ENCODE data around the gene ADRB2.
"Not testable (repeated sequence)": the region's sequence is repeated elsewhere in the genome, so short reads cannot be mapped to it uniquely, and the experiment has no call there.

The ADRB2 gene

DNA sequence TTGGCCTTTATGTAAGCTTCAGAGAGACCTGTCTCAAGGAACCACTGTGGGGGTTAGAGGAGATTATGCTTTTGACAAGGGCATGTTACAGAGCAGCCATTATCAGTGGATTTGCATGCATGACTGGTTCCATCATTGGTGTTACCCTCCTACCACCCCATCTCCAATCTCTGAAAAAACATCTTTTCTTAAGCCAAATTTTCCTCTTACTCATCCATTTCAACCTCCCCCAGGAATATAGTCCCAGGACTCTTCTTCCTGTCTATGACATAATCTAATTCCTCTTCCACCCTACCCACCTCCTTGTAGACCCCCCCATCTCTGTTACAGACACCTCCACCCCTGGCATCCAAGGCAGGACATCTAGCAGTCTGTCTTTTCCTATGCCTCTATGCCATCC lies 33.1 kb upstream of the ADRB2 start:
- H3K27me3 ChIP-seq (ENCODE audit: insufficient read depth, low read length), result no peaks in the 10 kb centered on the region
- no peaks in the 10 kb centered on the region for H3K4me1 ChIP-seq (ENCODE audit: insufficient read depth, low read length)
- H3K9me3 ChIP-seq (ENCODE audit: insufficient read depth, low read depth, low read length), result no peaks in the 10 kb centered on the region
- no peak overlapping the region for H3K27ac ChIP-seq (ENCODE audit: low read length)
- H3K4me3 ChIP-seq (ENCODE audit: low read length), result no peak overlapping the region
- no peaks in the 10 kb centered on the region for H3K36me3 ChIP-seq (ENCODE audit: insufficient read depth, low read depth, low read length)
- H3K9ac ChIP-seq (ENCODE audit: low read depth, low read length), result no peak overlapping the region

GRCh38 chr5:148794275-148794674 lies 32.1 kb upstream of the ADRB2 start:
- no peaks in the 10 kb centered on the region for H3K9me3 ChIP-seq (ENCODE audit: insufficient read depth, low read depth, low read length)
- no peaks in the 10 kb centered on the region for H3K36me3 ChIP-seq (ENCODE audit: insufficient read depth, low read depth, low read length)
- no peaks in the 10 kb centered on the region for H3K4me1 ChIP-seq (ENCODE audit: insufficient read depth, low read length)
- no peak overlapping the region for H3K27ac ChIP-seq (ENCODE audit: low read length)
- no peak overlapping the region for H3K9ac ChIP-seq (ENCODE audit: low read depth, low read length)
- H3K27me3 ChIP-seq (ENCODE audit: insufficient read depth, low read length), result no peaks in the 10 kb centered on the region
- H3K4me3 ChIP-seq (ENCODE audit: low read length), result no peak overlapping the region

DNA sequence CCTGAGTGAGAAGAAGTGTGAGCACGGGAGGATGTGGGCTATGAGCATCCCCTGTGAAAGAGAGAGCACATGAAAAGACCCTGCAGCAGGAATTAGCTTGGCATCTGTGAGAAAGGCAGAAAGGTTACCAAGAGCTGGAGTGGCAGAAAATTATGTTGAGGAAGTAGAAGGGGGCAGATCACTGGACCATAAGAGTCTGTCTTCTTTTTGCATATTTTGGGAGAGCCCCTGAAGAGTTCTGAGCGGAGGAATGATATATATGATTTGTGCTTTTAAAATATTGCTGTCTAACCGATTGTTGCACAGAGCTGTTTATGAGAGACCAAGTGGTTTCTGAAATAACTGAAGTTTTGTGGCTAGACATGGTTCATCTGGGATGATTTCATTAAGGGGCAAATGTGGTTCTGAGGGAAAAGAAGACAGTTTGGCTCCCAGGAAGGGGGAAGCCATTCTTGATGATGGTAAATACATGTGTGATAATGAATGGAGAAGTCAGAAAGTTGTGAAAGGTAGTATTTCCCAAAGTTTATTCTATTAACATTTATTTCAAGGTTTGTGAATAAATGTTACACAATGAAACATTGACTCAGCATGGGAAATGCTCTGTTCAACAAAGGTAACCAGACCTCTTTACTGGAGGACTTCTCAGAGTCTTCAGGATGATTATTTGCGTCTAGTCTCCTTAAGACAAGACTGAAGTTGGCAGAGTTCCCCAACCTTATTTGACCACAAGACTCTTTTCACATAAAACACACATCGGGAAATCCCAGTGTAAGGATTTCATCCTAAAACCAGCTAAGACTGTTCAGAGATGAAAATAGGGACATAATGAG lies 31.5 kb upstream of the ADRB2 start:
- no peaks in the 10 kb centered on the region for H3K9me3 ChIP-seq (ENCODE audit: insufficient read depth, low read depth, low read length)
- no peaks in the 10 kb centered on the region for H3K27me3 ChIP-seq (ENCODE audit: insufficient read depth, low read length)
- no peak overlapping the region for H3K27ac ChIP-seq (ENCODE audit: low read length)
- no peaks in the 10 kb centered on the region for H3K4me1 ChIP-seq (ENCODE audit: insufficient read depth, low read length)
- H3K9ac ChIP-seq (ENCODE audit: low read depth, low read length), result no peak overlapping the region
- H3K4me3 ChIP-seq (ENCODE audit: low read length), result no peak overlapping the region
- no peaks in the 10 kb centered on the region for H3K36me3 ChIP-seq (ENCODE audit: insufficient read depth, low read depth, low read length)

GRCh38 chr5:148796936-148797335 lies 29.5 kb upstream of the ADRB2 start:
- no peaks in the 10 kb centered on the region for H3K36me3 ChIP-seq (ENCODE audit: insufficient read depth, low read depth, low read length)
- H3K27me3 ChIP-seq (ENCODE audit: insufficient read depth, low read length), result no peaks in the 10 kb centered on the region
- no peak overlapping the region for H3K9ac ChIP-seq (ENCODE audit: low read depth, low read length)
- H3K4me3 ChIP-seq (ENCODE audit: low read length), result no peak overlapping the region
- H3K4me1 ChIP-seq (ENCODE audit: insufficient read depth, low read length), result no peaks in the 10 kb centered on the region
- no peak overlapping the region for H3K27ac ChIP-seq (ENCODE audit: low read length)
- H3K9me3 ChIP-seq (ENCODE audit: insufficient read depth, low read depth, low read length), result no peaks in the 10 kb centered on the region

DNA sequence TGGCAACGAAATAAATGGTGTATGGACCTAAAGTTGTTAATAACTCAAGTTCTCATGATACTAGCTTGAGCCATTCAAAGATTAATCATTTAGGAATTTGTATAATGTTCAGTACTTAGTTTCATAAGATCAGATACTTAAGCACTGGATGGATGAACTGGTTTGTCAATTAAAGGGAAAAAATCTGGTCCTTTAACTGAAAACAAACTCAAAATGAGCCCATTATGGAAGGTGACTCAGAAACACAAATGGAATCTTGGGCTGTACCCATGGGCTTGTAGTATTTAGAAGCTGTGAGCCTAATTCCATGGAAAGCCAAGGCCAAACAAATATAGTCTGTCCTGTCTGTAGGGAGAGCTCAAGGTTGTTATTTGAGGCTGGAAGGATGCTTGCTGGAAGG lies 27.6 kb upstream of the ADRB2 start:
- Histone ChIP-seq H3K27me3 (ENCODE audit: insufficient read depth, low read length) (no peaks in the 10 kb centered on the region), H3K4me3 (ENCODE audit: low read length) (no peak overlapping the region), H3K36me3 (ENCODE audit: insufficient read depth, low read depth, low read length) (no peaks in the 10 kb centered on the region), H3K27ac (ENCODE audit: low read length) (no peak overlapping the region), H3K9ac (ENCODE audit: low read depth, low read length) (no peak overlapping the region), H3K4me1 (ENCODE audit: insufficient read depth, low read length) (no peaks in the 10 kb centered on the region), H3K9me3 (ENCODE audit: insufficient read depth, low read depth, low read length) (no peaks in the 10 kb centered on the region)

DNA sequence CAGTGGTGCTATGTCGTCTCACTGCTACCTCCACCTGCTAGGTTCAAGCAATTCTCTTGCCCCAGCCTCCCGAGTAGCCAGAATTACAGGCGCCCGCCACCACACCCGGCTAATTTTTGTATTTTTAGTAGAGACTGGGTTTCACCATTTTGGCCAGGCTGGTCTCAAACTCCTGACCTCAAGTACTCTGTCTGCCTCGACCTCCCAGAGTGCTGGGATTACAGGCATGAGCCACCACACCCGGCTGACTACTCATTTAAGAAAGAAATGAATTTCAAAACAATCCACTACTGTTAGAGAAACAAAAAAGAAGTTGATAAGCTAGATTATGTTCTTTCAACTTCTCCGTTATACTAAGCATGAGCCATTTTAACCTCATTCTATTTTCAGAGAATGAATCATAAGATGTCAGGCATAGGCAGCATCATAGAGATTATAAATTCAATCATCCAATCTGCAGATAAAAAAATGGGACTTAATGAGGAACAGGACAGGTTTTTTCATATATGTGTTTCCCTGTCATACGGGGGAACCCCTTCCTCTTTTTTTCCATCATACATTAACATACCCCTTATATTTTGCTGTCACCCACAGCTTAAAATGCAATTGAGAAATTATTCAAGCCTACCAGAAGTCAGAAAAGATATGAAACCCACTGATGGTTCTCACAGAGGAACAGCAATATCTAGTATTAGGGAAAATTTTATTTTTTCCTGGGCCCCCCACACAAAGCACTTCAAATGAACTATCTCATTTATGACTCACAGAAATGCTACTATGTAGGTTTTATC lies 26.5 kb upstream of the ADRB2 start:
- Histone ChIP-seq H3K9ac (ENCODE audit: low read depth, low read length) (no peak overlapping the region), H3K4me3 (ENCODE audit: low read length) (no peak overlapping the region), H3K9me3 (ENCODE audit: insufficient read depth, low read depth, low read length) (no peaks in the 10 kb centered on the region), H3K36me3 (ENCODE audit: insufficient read depth, low read depth, low read length) (no peaks in the 10 kb centered on the region), H3K27ac (ENCODE audit: low read length) (no peak overlapping the region), H3K4me1 (ENCODE audit: insufficient read depth, low read length) (no peaks in the 10 kb centered on the region), H3K27me3 (ENCODE audit: insufficient read depth, low read length) (no peaks in the 10 kb centered on the region)

- H3K36me3 ChIP-seq (ENCODE audit: insufficient read depth, low read depth, low read length), result no peaks in the 10 kb centered on the region
Measured at GRCh38 chr5:148801682-148802276, 24.6 kb upstream of the ADRB2 start.

GRCh38 chr5:148803451-148803850 lies 23.0 kb upstream of the ADRB2 start:
- H3K36me3 ChIP-seq (ENCODE audit: insufficient read depth, low read depth, low read length); H3K9me3 ChIP-seq (ENCODE audit: insufficient read depth, low read depth, low read length); H3K9ac ChIP-seq (ENCODE audit: low read depth, low read length); H3K4me3 ChIP-seq (ENCODE audit: low read length); H3K4me1 ChIP-seq (ENCODE audit: insufficient read depth, low read length); H3K27me3 ChIP-seq (ENCODE audit: insufficient read depth, low read length); H3K27ac ChIP-seq (ENCODE audit: low read length): not testable (repeated sequence)

More at GRCh38 chr5:148801682-148802276, 24.6 kb upstream of the ADRB2 start:
- H3K9ac ChIP-seq (ENCODE audit: low read depth, low read length), result no peak overlapping the region
- H3K4me1 ChIP-seq (ENCODE audit: insufficient read depth, low read length), result no peaks in the 10 kb centered on the region
- H3K27me3 ChIP-seq (ENCODE audit: insufficient read depth, low read length), result no peaks in the 10 kb centered on the region
- no peaks in the 10 kb centered on the region for H3K9me3 ChIP-seq (ENCODE audit: insufficient read depth, low read depth, low read length)
- no peak overlapping the region for H3K4me3 ChIP-seq (ENCODE audit: low read length)
- no peak overlapping the region for H3K27ac ChIP-seq (ENCODE audit: low read length)

DNA sequence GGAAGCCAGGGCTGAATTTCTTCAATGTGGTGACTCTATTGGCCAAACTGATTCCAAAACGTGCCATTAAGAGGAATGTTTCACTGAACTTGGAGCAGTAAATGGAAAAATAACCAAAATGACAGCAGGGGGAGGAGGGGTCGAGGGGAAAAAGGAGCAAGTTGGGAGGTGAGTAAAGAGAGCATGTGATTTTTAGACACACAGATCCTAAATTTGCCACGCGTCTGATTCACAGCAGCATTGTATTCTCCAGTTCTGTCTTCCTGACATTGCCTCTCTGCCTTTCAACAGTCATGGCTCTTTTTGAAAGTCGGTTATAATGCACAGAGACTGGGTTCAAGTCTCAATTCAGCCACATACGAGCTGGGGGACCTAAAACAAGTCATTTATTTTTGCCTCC lies 22.0 kb upstream of the ADRB2 start:
- no peak overlapping the region for H3K9ac ChIP-seq (ENCODE audit: low read depth, low read length)
- no peaks in the 10 kb centered on the region for H3K36me3 ChIP-seq (ENCODE audit: insufficient read depth, low read depth, low read length)
- H3K27ac ChIP-seq (ENCODE audit: low read length), result no peak overlapping the region
- no peak overlapping the region for H3K4me3 ChIP-seq (ENCODE audit: low read length)
- H3K4me1 ChIP-seq (ENCODE audit: insufficient read depth, low read length), result no peaks in the 10 kb centered on the region
- H3K9me3 ChIP-seq (ENCODE audit: insufficient read depth, low read depth, low read length), result no peaks in the 10 kb centered on the region
- H3K27me3 ChIP-seq (ENCODE audit: insufficient read depth, low read length), result no peaks in the 10 kb centered on the region

- H3K27me3 ChIP-seq (ENCODE audit: insufficient read depth, low read length), result no peaks in the 10 kb centered on the region
- no peak overlapping the region for H3K9ac ChIP-seq (ENCODE audit: low read depth, low read length)
- no peaks in the 10 kb centered on the region for H3K36me3 ChIP-seq (ENCODE audit: insufficient read depth, low read depth, low read length)
- no peaks in the 10 kb centered on the region for H3K4me1 ChIP-seq (ENCODE audit: insufficient read depth, low read length)
- H3K4me3 ChIP-seq (ENCODE audit: low read length), result no peak overlapping the region
- H3K27ac ChIP-seq (ENCODE audit: low read length), result no peak overlapping the region
- H3K9me3 ChIP-seq (ENCODE audit: insufficient read depth, low read depth, low read length), result no peaks in the 10 kb centered on the region
Measured at GRCh38 chr5:148805326-148806290, 20.8 kb upstream of the ADRB2 start.

- H3K9me3 ChIP-seq (ENCODE audit: insufficient read depth, low read depth, low read length), result no peaks in the 10 kb centered on the region
- H3K27me3 ChIP-seq (ENCODE audit: insufficient read depth, low read length), result no peaks in the 10 kb centered on the region
- H3K4me3 ChIP-seq (ENCODE audit: low read length), result no peak overlapping the region
- no peak overlapping the region for H3K27ac ChIP-seq (ENCODE audit: low read length)
- H3K36me3 ChIP-seq (ENCODE audit: insufficient read depth, low read depth, low read length), result no peaks in the 10 kb centered on the region
- no peak overlapping the region for H3K9ac ChIP-seq (ENCODE audit: low read depth, low read length)
- no peaks in the 10 kb centered on the region for H3K4me1 ChIP-seq (ENCODE audit: insufficient read depth, low read length)
Measured at GRCh38 chr5:148806520-148806931, 19.9 kb upstream of the ADRB2 start.

Data from iPS-20b (cell line).